Tibial artery (tissue), 4 donors: ENCODE results near the gene CCDC148.
"Not testable (repeated sequence)": the region's sequence is repeated elsewhere in the genome, so short reads cannot be mapped to it uniquely, and the experiment has no call there.

Experiments
- DNase-seq, 2 donors: peaks; one replicate each; pipeline ENCODE4 v3.0.0-alpha.2; 2019
- H3K27ac ChIP-seq, 2 donors: fragments of 200-600 bp; sonication (generic) in 1 of 2; 1 replicate in 1 of 2; 2 replicates in 1 of 2; pipeline ENCODE4 v1.5.1; 2018 to 2019; ENCODE audit warnings: mild to moderate bottlenecking in 1 of 2
- H3K27me3 ChIP-seq, 2 donors: fragments of 200-600 bp; sonication (generic) in 1 of 2; one replicate each; pipeline versions ENCODE4 v1.5.1 to v1.6.0; 2016 to 2019
- H3K36me3 ChIP-seq, 3 donors: fragments of 200-600 bp; sonication (generic) in 2 of 3; one replicate each; pipeline ENCODE4 v1.5.1; 2016 to 2019; ENCODE audit warnings: mild to moderate bottlenecking in 2 of 3
- H3K4me1 ChIP-seq, 4 donors: fragments of 200-600 bp; sonication (generic) in 2 of 4; 1 replicate in 3 of 4; 2 replicates in 1 of 4; pipeline ENCODE4 v1.5.1; 2016 to 2019
- H3K4me3 ChIP-seq, 2 donors: fragments of 200-600 bp; sonication (generic) in 1 of 2; 1 replicate in 1 of 2; 2 replicates in 1 of 2; pipeline ENCODE4 v1.5.1; 2018 to 2019; ENCODE audit warnings: mild to moderate bottlenecking in 2 of 2
- H3K9me3 ChIP-seq, 3 donors: fragments of 200-600 bp; sonication (generic) in 1 of 3; one replicate each; pipeline ENCODE4 v1.5.1; 2016 to 2019
- CTCF ChIP-seq, 2 experiments: fragments of 200-600 bp in 1 of 2; fragments of 450-650 bp in 1 of 2; IDR thresholded peaks; one replicate each; pipeline ENCODE4 v1.5.1; 2017 to 2019; ENCODE audit warnings: antibody characterized with exemption in 2 of 2, mild to moderate bottlenecking in 1 of 2, moderate library complexity in 1 of 2
- intact Hi-C: fragments of 100-400 bp; cut with DNase I; formaldehyde crosslinking; loops from one replicate; pipeline ENCODE4 v1.15.0; 2023; ENCODE audit warnings: low total_unique reads

Gene CCDC148

GRCh38 chr2:158457092-158457825 is 706 bp upstream of the CCDC148 start:
- Histone ChIP-seq H3K27ac (peak overlapping the region; percentile 92 to 96), H3K27me3 (no peaks in the 10 kb centered on the region), H3K36me3 (no peaks in the 10 kb centered on the region), H3K9me3 (no peaks in the 10 kb centered on the region), H3K4me1 (peaks cover 0 to 20% (median 7%) of the 10 kb centered on the region in 4 donors), H3K4me3 (peak overlapping the region; percentile 89 to 95)
- peak; percentile 36 to 73 for DNase-seq
- intact Hi-C loops, result no loop called here
- no peak for TF ChIP-seq CTCF (IDR thresholded peaks at IDR 0.05)

- Histone ChIP-seq H3K9me3 (no peaks in the 10 kb centered on the region), H3K27me3 (no peaks in the 10 kb centered on the region), H3K4me1 (no peaks in the 10 kb centered on the region), H3K27ac (no peak overlapping the region), H3K4me3 (no peak overlapping the region), H3K36me3 (no peaks in the 10 kb centered on the region)
- DNase-seq, result no peak
- no peak for TF ChIP-seq CTCF (IDR thresholded peaks at IDR 0.05)
- intact Hi-C loops, result no loop called here
These were observed 12.9 kb downstream of the CCDC148 start for GRCh38 chr2:158443606-158444005.

DNA sequence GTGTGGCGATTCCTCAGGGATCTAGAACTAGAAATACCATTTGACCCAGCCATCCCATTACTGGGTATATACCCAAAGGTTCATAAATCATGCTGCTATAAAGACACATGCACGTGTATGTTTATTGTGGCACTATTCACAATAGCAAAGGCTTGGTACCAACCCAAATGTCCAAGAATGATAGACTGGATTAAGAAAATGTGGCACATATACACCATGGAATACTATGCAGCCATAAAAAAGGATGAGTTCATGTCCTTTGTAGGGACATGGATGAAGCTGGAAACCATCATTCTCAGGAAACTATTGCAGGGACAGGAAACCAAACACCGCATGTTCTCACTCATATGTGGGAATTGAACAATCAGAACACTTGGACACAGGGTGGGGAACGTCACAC is 17.5 kb downstream of the CCDC148 start:
- H3K27ac ChIP-seq, H3K27me3 ChIP-seq, H3K36me3 ChIP-seq, DNase-seq, H3K9me3 ChIP-seq, intact Hi-C loops, H3K4me1 ChIP-seq, H3K4me3 ChIP-seq: not testable (repeated sequence)

GRCh38 chr2:158433716-158434115 is 22.8 kb downstream of the CCDC148 start:
- intact Hi-C loops, H3K4me1 ChIP-seq, H3K27ac ChIP-seq, H3K36me3 ChIP-seq, DNase-seq, H3K4me3 ChIP-seq, H3K9me3 ChIP-seq, H3K27me3 ChIP-seq: not testable (repeated sequence)

DNA sequence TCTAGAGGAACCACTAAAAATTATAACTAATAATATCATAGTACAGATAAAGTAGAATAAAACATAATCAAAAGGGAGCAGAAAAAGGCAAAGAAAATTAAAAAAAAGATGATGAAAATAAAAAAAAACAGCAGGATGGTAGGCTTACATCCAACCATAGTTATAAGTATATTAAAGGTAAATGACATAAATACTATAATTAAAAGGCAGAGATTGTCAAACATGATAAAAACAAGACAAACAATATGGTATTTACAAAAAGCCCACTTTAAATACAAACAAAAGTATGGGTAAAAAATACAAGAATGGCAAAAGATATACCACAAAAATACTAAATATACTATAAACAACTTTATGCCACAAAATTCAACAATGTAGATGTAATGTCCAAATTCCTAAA is 24.4 kb downstream of the CCDC148 start:
- Histone ChIP-seq H3K4me3 (no peak overlapping the region), H3K4me1 (no peaks in the 10 kb centered on the region), H3K27ac (no peak overlapping the region), H3K27me3 (no peaks in the 10 kb centered on the region), H3K9me3 (peaks cover 0 to 8% (median 6%) of the 10 kb centered on the region in 3 donors), H3K36me3 (peaks cover 0 to 4% (median 0%) of the 10 kb centered on the region in 3 donors)
- DNase-seq, result no peak
- TF ChIP-seq CTCF (IDR thresholded peaks at IDR 0.05), result no peak
- intact Hi-C loops, result no loop called here

GRCh38 chr2:158414538-158414937 is 42.0 kb downstream of the CCDC148 start:
- intact Hi-C loops, result no loop called here
- DNase-seq, result no peak
- Histone ChIP-seq H3K4me3 (no peak overlapping the region), H3K27me3 (no peaks in the 10 kb centered on the region), H3K27ac (no peak overlapping the region), H3K9me3 (peaks cover 0 to 22% (median 17%) of the 10 kb centered on the region in 3 donors), H3K36me3 (peaks cover 0 to 7% (median 0%) of the 10 kb centered on the region in 3 donors), H3K4me1 (no peaks in the 10 kb centered on the region)
- no peak for TF ChIP-seq CTCF (IDR thresholded peaks at IDR 0.05)
